Lung (tissue), 12 donors: ENCODE data around the gene POPDC2. TPM values are rescaled to one million over a fixed set of nuclear protein-coding genes. Genes with fewer than 3 reads are reported as not detected.

ENCODE experiments used
- ATAC-seq: fragments of 200-7000 bp; cut with Tn5 transposase; one replicate; pipeline ENCODE4 v1.9.1; 2020; ENCODE audit warnings: moderate number of reproducible peaks; ENCODE audit not compliant: insufficient read depth, low FRiP score
- DNase-seq, 3 donors: peaks; one replicate each; pipeline ENCODE4 v3.0.0-alpha.2; 2013 to 2017
- H3K27ac ChIP-seq, 2 donors: one replicate each; pipeline ENCODE4 v1.5.1; 2013; ENCODE audit warnings: mild to moderate bottlenecking in 2 of 2, moderate library complexity in 2 of 2, control low read depth in 1 of 2, inconsistent platforms in 1 of 2, low read depth in 1 of 2, low read length in 1 of 2
- H3K27me3 ChIP-seq, 3 donors: one replicate each; pipeline ENCODE4 v1.5.1; 2013; ENCODE audit warnings: low read length in 2 of 3; ENCODE audit not compliant: control insufficient read depth in 3 of 3, insufficient read depth in 3 of 3
- H3K36me3 ChIP-seq, 4 donors: one replicate each; pipeline ENCODE4 v1.5.1; 2013; ENCODE audit warnings: low read length in 4 of 4, mild to moderate bottlenecking in 1 of 4, moderate library complexity in 1 of 4; ENCODE audit not compliant: control insufficient read depth in 4 of 4, insufficient read depth in 4 of 4
- H3K4me1 ChIP-seq, 5 donors: one replicate each; pipeline ENCODE4 v1.5.1; 2013; ENCODE audit warnings: low read length in 5 of 5, mild to moderate bottlenecking in 2 of 5, moderate library complexity in 1 of 5; ENCODE audit not compliant: control insufficient read depth in 5 of 5, insufficient read depth in 5 of 5
- H3K4me3 ChIP-seq: one replicate; pipeline ENCODE4 v1.5.1; 2013; ENCODE audit warnings: mild to moderate bottlenecking, control low read depth, moderate library complexity
- H3K9ac ChIP-seq, 2 donors: one replicate each; pipeline ENCODE4 v1.5.1; 2013; ENCODE audit warnings: low read length in 2 of 2, control low read depth in 1 of 2; ENCODE audit not compliant: insufficient read depth in 1 of 2
- H3K9me3 ChIP-seq, 4 donors: one replicate each; pipeline ENCODE4 v1.5.1; 2013; ENCODE audit warnings: low read length in 3 of 4, mild to moderate bottlenecking in 1 of 4, moderate library complexity in 1 of 4; ENCODE audit not compliant: control insufficient read depth in 4 of 4, insufficient read depth in 3 of 4
- CTCF ChIP-seq: IDR thresholded peaks from 2 replicates; pipeline ENCODE4 v1.5.1; 2012; ENCODE audit warnings: mild to moderate bottlenecking; ENCODE audit errors: control extremely low read depth, extremely low read depth
- WGBS, 2 donors: extraction: QIAGEN DNeasy Blood & Tissue Kit; methylation state at CpG; one replicate each; pipeline ENCODE4 v1.1.7; 2013; 5-methylcytosine and 5-hydroxymethylcytosine counted together
- polyA plus RNA-seq, 2 donors: library from polyadenylated mRNA; stranded (reverse); fragments of 200-250 nt; gene quantifications; one replicate each; pipeline ENCODE4 v1.2.1, GENCODE V29; 2013
- total RNA-seq, 2 donors: library from RNA; depleted of rRNA in 1 of 2; stranded (reverse); fragments of >200 nt in 1 of 2; gene quantifications; one replicate each; pipeline ENCODE4 v1.2.1, GENCODE V29; 2014 to 2021
- donor health status: control.
- donor health status: control.
- donor health status: Bipolar disorder and iron deficiency.
- donor health status: healthy.
- donor health status: DM: yes; HTN: yes; CAD: no.

Gene POPDC2
- total and polyA plus RNA-seq, 4 donors = 1.6 to 3.0 (median 2.0) TPM

- Histone ChIP-seq H3K27me3 (no peaks in the 10 kb centered on the region), H3K36me3 (no peaks in the 10 kb centered on the region), H3K4me1 (peaks cover 0 to 1% (median 0%) of the 10 kb centered on the region in 5 donors), H3K27ac (no peak overlapping the region), H3K9me3 (peaks cover 0 to 3% (median 0%) of the 10 kb centered on the region in 4 donors), H3K4me3 (no peak overlapping the region), H3K9ac (no peak overlapping the region)
- TF ChIP-seq CTCF = no peak
- DNase-seq (no peak), ATAC-seq (no peak)
- WGBS, 2 donors = 97 to 98% methylated on average over 1 of the region's 1 CpG
These were observed 48.7 kb downstream of the POPDC2 start for GRCh38 chr3:119611664-119612063.

- no peak for DNase-seq
- H3K27me3 ChIP-seq = no peaks in the 10 kb centered on the region
- TF ChIP-seq CTCF = no peak
These were observed 51.1 kb downstream of the POPDC2 start for GRCh38 chr3:119609301-119609700.

GRCh38 chr3:119608405-119609000 is 51.9 kb downstream of the POPDC2 start:
- Histone ChIP-seq H3K27ac (no peak overlapping the region), H3K4me1 (peaks cover 0 to 3% (median 0%) of the 10 kb centered on the region in 5 donors), H3K4me3 (no peak overlapping the region), H3K9me3 (peaks cover 0 to 3% (median 0%) of the 10 kb centered on the region in 4 donors), H3K36me3 (no peaks in the 10 kb centered on the region), H3K9ac (no peak overlapping the region), H3K27me3 (no peaks in the 10 kb centered on the region)
- DNase-seq (no peak), ATAC-seq (no peak)
- 84 to 92% methylated on average over 6 of the region's 6 CpGs for WGBS, 2 donors
- no peak for TF ChIP-seq CTCF

More at GRCh38 chr3:119609301-119609700, 51.1 kb downstream of the POPDC2 start:
- Histone ChIP-seq H3K36me3 (no peaks in the 10 kb centered on the region), H3K9me3 (peaks cover 0 to 3% (median 0%) of the 10 kb centered on the region in 4 donors), H3K9ac (no peak overlapping the region), H3K27ac (no peak overlapping the region), H3K4me1 (peaks cover 0 to 3% (median 0%) of the 10 kb centered on the region in 5 donors), H3K4me3 (no peak overlapping the region)
- 73 to 75% methylated on average over 6 of the region's 6 CpGs for WGBS, 2 donors
- no peak for ATAC-seq

GRCh38 chr3:119604878-119605277 is 55.5 kb downstream of the POPDC2 start:
- Histone ChIP-seq H3K4me1 (peaks cover 0 to 11% (median 0%) of the 10 kb centered on the region in 5 donors), H3K9ac (no peak overlapping the region)

More at GRCh38 chr3:119604878-119605277, 55.5 kb downstream of the POPDC2 start:
- H3K4me3 ChIP-seq = no peak overlapping the region
- H3K27ac ChIP-seq = no peak overlapping the region
- H3K27me3 ChIP-seq = no peaks in the 10 kb centered on the region
- 80 to 100% methylated on average over 1 of the region's 1 CpG for WGBS, 2 donors
- H3K9me3 ChIP-seq = peaks cover 0 to 3% (median 0%) of the 10 kb centered on the region in 4 donors
- no peak for DNase-seq
- TF ChIP-seq CTCF = no peak
- ATAC-seq = no peak
- no peaks in the 10 kb centered on the region for H3K36me3 ChIP-seq
